ENCODE results near the gene KIF1B.
"Not testable (repeated sequence)": the region's sequence is repeated elsewhere in the genome, so short reads cannot be mapped to it uniquely, and the experiment has no call there.

Gene KIF1B

DNA sequence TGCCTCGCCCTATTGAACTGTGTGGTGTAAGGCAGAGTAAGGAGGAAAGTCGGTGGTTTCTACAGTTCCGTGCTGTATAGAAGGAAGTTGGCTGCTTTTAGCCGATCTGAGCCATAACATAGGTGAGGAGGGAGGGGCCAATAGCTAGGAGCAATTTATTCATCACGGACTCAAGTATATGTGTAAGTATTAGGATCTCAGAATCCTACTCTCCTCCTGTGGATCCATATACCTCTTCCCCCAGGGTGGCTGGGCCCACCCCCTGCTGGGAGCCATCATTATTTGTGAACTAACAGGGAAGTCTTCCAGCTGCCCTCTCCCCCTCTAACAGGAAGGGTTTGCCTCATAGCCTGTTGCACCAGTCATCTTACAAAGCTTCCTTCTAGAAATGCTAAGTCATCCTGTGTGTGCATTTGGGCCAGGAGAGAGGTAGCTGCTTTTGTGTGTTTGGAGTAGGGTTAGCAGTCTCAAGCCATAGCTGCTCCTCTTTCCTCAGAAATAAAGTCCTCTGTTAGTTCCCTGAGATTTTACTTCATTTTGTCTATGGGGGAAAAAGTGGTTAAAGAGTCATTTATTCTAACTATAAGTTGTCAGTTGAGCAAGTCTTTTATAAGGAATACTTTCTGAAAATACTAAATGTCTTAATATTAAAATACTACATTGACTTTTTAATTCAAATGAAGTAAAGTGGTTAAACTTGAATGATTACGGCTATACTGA lies 205.0 kb downstream of the KIF1B start:
- H3K9me3 ChIP-seq (ENCODE audit: insufficient read depth, low read length) = no peaks in the 10 kb centered on the region
- H4K20me1 ChIP-seq (ENCODE audit: low read depth, low read length) = no peaks in the 10 kb centered on the region
- no peaks in the 10 kb centered on the region for H3K27me3 ChIP-seq (ENCODE audit: low read length)
- peaks cover 16% of the 10 kb centered on the region; the same call in 1 of the 2 replicates for H3K36me3 ChIP-seq (ENCODE audit: low read length)
- H3K4me2 ChIP-seq (ENCODE audit: low read depth, low read length, poor library complexity, severe bottlenecking) = no peak overlapping the region
- H2AFZ ChIP-seq (ENCODE audit: low read depth, low read length, severe bottlenecking) = no peak overlapping the region
- no peaks in the 10 kb centered on the region for H3K9me2 ChIP-seq (replicated peaks; ENCODE audit: insufficient read depth, low read length)
- TF ChIP-seq, protein P1, sequence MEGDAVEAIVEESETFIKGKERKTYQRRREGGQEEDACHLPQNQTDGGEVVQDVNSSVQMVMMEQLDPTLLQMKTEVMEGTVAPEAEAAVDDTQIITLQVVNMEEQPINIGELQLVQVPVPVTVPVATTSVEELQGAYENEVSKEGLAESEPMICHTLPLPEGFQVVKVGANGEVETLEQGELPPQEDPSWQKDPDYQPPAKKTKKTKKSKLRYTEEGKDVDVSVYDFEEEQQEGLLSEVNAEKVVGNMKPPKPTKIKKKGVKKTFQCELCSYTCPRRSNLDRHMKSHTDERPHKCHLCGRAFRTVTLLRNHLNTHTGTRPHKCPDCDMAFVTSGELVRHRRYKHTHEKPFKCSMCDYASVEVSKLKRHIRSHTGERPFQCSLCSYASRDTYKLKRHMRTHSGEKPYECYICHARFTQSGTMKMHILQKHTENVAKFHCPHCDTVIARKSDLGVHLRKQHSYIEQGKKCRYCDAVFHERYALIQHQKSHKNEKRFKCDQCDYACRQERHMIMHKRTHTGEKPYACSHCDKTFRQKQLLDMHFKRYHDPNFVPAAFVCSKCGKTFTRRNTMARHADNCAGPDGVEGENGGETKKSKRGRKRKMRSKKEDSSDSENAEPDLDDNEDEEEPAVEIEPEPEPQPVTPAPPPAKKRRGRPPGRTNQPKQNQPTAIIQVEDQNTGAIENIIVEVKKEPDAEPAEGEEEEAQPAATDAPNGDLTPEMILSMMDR (IDR thresholded peaks at IDR 0.05; ENCODE audit: insufficient read depth, low read length, poor library complexity, severe bottlenecking) = no peak
- TF ChIP-seq EZH2phosphoT487 (conservative IDR thresholded peaks at IDR 0.05; ENCODE audit: low read length) = no peak
- H3K27ac ChIP-seq (ENCODE audit: low read depth, low read length) = no peak overlapping the region
- H3K9ac ChIP-seq (ENCODE audit: low read length) = no peak overlapping the region
- H3K79me2 ChIP-seq (ENCODE audit: insufficient read depth, low read length) = no peaks in the 10 kb centered on the region
- no peaks in the 10 kb centered on the region for H3F3A ChIP-seq (ENCODE audit: insufficient read depth)
- H3K4me3 ChIP-seq (ENCODE audit: insufficient read depth, low read length, poor library complexity, severe bottlenecking) = no peak overlapping the region

GRCh38 chr1:10415967-10416366 lies 205.6 kb downstream of the KIF1B start:
- not testable (repeated sequence) for H4K20me1 ChIP-seq (ENCODE audit: low read depth, low read length); H2AFZ ChIP-seq (ENCODE audit: low read depth, low read length, severe bottlenecking); H3K27ac ChIP-seq (ENCODE audit: low read depth, low read length); H3K9ac ChIP-seq (ENCODE audit: low read length); H3K4me2 ChIP-seq (ENCODE audit: low read depth, low read length, poor library complexity, severe bottlenecking); H3K9me2 ChIP-seq (replicated peaks; ENCODE audit: insufficient read depth, low read length); H3K27me3 ChIP-seq (ENCODE audit: low read length); H3K4me3 ChIP-seq (ENCODE audit: insufficient read depth, low read length, poor library complexity, severe bottlenecking); H3F3A ChIP-seq (ENCODE audit: insufficient read depth); H3K79me2 ChIP-seq (ENCODE audit: insufficient read depth, low read length); H3K9me3 ChIP-seq (ENCODE audit: insufficient read depth, low read length)
- H3K36me3 ChIP-seq (ENCODE audit: low read length) = peaks cover 16% of the 10 kb centered on the region; the same call in 1 of the 2 replicates

- not testable (repeated sequence) for H3K9me2 ChIP-seq (replicated peaks; ENCODE audit: insufficient read depth, low read length); H3K9ac ChIP-seq (ENCODE audit: low read length); H3K27me3 ChIP-seq (ENCODE audit: low read length); H3K4me2 ChIP-seq (ENCODE audit: low read depth, low read length, poor library complexity, severe bottlenecking); H3K9me3 ChIP-seq (ENCODE audit: insufficient read depth, low read length); H3K79me2 ChIP-seq (ENCODE audit: insufficient read depth, low read length); H3K27ac ChIP-seq (ENCODE audit: low read depth, low read length); H4K20me1 ChIP-seq (ENCODE audit: low read depth, low read length); H3K36me3 ChIP-seq (ENCODE audit: low read length); H3F3A ChIP-seq (ENCODE audit: insufficient read depth); H3K4me3 ChIP-seq (ENCODE audit: insufficient read depth, low read length, poor library complexity, severe bottlenecking); H2AFZ ChIP-seq (ENCODE audit: low read depth, low read length, severe bottlenecking)
These were observed 208.4 kb downstream of the KIF1B start for GRCh38 chr1:10418741-10419140.

GRCh38 chr1:10419351-10419750 lies 209.0 kb downstream of the KIF1B start:
- Histone ChIP-seq H3K9me2 (replicated peaks; ENCODE audit: insufficient read depth, low read length) (no peaks in the 10 kb centered on the region), H3K79me2 (ENCODE audit: insufficient read depth, low read length) (no peaks in the 10 kb centered on the region), H3K4me3 (ENCODE audit: insufficient read depth, low read length, poor library complexity, severe bottlenecking) (no peak overlapping the region), H2AFZ (ENCODE audit: low read depth, low read length, severe bottlenecking) (no peak overlapping the region), H4K20me1 (ENCODE audit: low read depth, low read length) (no peaks in the 10 kb centered on the region), H3K9me3 (ENCODE audit: insufficient read depth, low read length) (no peaks in the 10 kb centered on the region), H3K4me2 (ENCODE audit: low read depth, low read length, poor library complexity, severe bottlenecking) (no peak overlapping the region), H3K27me3 (ENCODE audit: low read length) (no peaks in the 10 kb centered on the region), H3F3A (ENCODE audit: insufficient read depth) (0 out of 2 replicates have a peak, but pooled peaks cover 2% of the 10 kb centered on the region), H3K27ac (ENCODE audit: low read depth, low read length) (no peak overlapping the region), H3K36me3 (ENCODE audit: low read length) (peaks cover 9% of the 10 kb centered on the region; the same call in 1 of the 2 replicates), H3K9ac (ENCODE audit: low read length) (no peak overlapping the region)
- TF ChIP-seq, protein P1 (IDR thresholded peaks at IDR 0.05; ENCODE audit: insufficient read depth, low read length, poor library complexity, severe bottlenecking) = no peak
- no peak for TF ChIP-seq EZH2phosphoT487 (conservative IDR thresholded peaks at IDR 0.05; ENCODE audit: low read length)
